ENCODE results near the gene AGAP1. TPM values are rescaled to one million over a fixed set of nuclear protein-coding genes. Genes with fewer than 3 reads are reported as not detected.

Gene AGAP1
- total RNA-seq, 1 donor from 2014 or later, result 43.8 TPM

DNA sequence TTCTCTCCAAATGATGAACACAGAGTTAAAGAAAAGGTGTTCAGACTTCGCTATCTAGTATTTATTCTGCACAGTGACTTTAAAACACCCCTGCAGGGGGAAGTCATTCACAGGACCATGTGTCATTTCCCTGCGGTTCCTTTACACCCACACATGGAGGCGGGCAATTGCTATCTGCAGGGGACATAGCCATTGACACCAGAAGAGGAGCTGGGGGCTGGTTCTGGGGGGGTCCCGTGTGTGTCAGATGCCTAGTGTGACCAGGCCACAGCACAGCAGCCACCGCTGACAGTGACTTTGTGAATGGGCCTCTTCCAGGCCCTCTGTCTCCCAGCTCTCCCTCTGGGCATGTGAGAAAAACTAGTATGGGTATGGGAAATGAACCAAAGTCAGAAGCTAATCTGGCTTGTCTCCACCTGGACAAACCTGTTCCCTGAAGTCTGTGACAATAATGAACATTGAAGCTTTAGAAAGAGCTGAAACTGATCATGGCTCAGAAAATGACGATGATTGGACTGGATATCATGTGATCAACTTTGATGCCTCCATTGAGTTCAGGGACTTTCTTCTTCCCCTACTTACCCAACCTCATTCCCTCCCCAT, 681.8 kb downstream of the AGAP1 start:
- no peak for TF ChIP-seq CTCF (IDR thresholded peaks at IDR 0.05)
- Mint-ChIP-seq H3K4me3 (ENCODE audit: unreplicated experiment) (no peak overlapping the region), H3K9me3 (ENCODE audit: unreplicated experiment) (no peaks in the 10 kb centered on the region), H3K36me3 (ENCODE audit: unreplicated experiment) (no peaks in the 10 kb centered on the region), H3K27ac (ENCODE audit: unreplicated experiment) (peak overlapping the region; percentile 86), H3K4me1 (ENCODE audit: unreplicated experiment) (peaks cover 80% of the 10 kb centered on the region), H3K27me3 (ENCODE audit: unreplicated experiment) (no peaks in the 10 kb centered on the region)
- DNase-seq (ENCODE audit: extremely low spot score, unreplicated experiment), result no peak

DNA sequence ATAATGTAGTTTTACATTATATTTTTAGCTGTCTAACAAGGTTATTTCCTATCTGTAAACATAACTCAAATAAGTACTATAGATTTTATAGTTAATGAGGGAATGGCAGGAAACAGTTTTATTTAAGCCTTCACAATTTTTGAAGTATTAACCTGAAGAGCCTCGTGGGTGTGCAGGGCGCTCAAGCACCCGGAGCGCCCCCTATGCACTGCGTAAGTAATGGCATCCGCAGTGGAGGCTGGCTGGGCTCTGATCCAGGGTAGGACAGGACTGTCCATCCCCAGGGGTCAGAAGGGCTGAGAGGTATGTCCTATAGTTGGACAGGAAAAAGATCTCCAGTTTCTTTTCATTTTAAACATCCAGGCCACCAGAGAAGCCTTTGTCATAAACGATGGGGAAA, 682.6 kb downstream of the AGAP1 start:
- peak; percentile 69 for TF ChIP-seq CTCF (IDR thresholded peaks at IDR 0.05)
- H3K4me3 Mint-ChIP-seq (ENCODE audit: unreplicated experiment), result no peak overlapping the region
- peaks cover 76% of the 10 kb centered on the region for H3K4me1 Mint-ChIP-seq (ENCODE audit: unreplicated experiment)
- no peaks in the 10 kb centered on the region for H3K27me3 Mint-ChIP-seq (ENCODE audit: unreplicated experiment)
- no peak for DNase-seq (ENCODE audit: extremely low spot score, unreplicated experiment)
- no peaks in the 10 kb centered on the region for H3K9me3 Mint-ChIP-seq (ENCODE audit: unreplicated experiment)
- no peaks in the 10 kb centered on the region for H3K36me3 Mint-ChIP-seq (ENCODE audit: unreplicated experiment)
- peak overlapping the region; percentile 86 for H3K27ac Mint-ChIP-seq (ENCODE audit: unreplicated experiment)

DNA sequence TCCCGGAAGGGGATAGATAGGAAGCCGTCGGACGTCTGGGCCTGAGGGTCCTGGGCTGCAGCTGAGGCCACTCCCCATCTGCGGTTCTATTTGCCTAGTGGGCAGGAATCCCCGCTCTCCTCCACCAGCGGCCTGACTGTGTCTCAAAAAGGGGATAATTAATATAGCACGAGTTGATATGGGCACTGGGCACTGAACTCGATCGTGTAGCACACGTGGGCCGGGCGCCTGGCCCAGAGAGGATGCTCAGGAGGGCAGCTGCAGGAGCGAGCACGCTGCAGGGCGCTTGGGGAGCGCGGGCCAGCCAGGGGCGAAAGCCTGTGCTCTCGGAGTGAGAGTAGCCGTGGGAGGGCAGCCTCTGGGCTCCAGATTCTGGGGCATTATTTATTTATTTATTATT, 683.1 kb downstream of the AGAP1 start:
- DNase-seq (ENCODE audit: extremely low spot score, unreplicated experiment), result no peak
- H3K4me3 Mint-ChIP-seq (ENCODE audit: unreplicated experiment), result no peak overlapping the region
- H3K36me3 Mint-ChIP-seq (ENCODE audit: unreplicated experiment), result no peaks in the 10 kb centered on the region
- no peaks in the 10 kb centered on the region for H3K27me3 Mint-ChIP-seq (ENCODE audit: unreplicated experiment)
- no peaks in the 10 kb centered on the region for H3K9me3 Mint-ChIP-seq (ENCODE audit: unreplicated experiment)
- peaks cover 71% of the 10 kb centered on the region for H3K4me1 Mint-ChIP-seq (ENCODE audit: unreplicated experiment)
- peak overlapping the region; percentile 86 for H3K27ac Mint-ChIP-seq (ENCODE audit: unreplicated experiment)
- no peak for TF ChIP-seq CTCF (IDR thresholded peaks at IDR 0.05)

- Mint-ChIP-seq H3K27ac (ENCODE audit: unreplicated experiment) (peak overlapping the region; percentile 93), H3K4me1 (ENCODE audit: unreplicated experiment) (peaks cover 65% of the 10 kb centered on the region), H3K4me3 (ENCODE audit: unreplicated experiment) (peak overlapping the region; percentile 73), H3K9me3 (ENCODE audit: unreplicated experiment) (no peaks in the 10 kb centered on the region), H3K36me3 (ENCODE audit: unreplicated experiment) (peaks cover 1% of the 10 kb centered on the region), H3K27me3 (ENCODE audit: unreplicated experiment) (no peaks in the 10 kb centered on the region)
- DNase-seq (ENCODE audit: extremely low spot score, unreplicated experiment), result no peak
- no peak for TF ChIP-seq CTCF (IDR thresholded peaks at IDR 0.05)
Observed at GRCh38 chr2:236177604-236177966, 683.7 kb downstream of the AGAP1 start.

DNA sequence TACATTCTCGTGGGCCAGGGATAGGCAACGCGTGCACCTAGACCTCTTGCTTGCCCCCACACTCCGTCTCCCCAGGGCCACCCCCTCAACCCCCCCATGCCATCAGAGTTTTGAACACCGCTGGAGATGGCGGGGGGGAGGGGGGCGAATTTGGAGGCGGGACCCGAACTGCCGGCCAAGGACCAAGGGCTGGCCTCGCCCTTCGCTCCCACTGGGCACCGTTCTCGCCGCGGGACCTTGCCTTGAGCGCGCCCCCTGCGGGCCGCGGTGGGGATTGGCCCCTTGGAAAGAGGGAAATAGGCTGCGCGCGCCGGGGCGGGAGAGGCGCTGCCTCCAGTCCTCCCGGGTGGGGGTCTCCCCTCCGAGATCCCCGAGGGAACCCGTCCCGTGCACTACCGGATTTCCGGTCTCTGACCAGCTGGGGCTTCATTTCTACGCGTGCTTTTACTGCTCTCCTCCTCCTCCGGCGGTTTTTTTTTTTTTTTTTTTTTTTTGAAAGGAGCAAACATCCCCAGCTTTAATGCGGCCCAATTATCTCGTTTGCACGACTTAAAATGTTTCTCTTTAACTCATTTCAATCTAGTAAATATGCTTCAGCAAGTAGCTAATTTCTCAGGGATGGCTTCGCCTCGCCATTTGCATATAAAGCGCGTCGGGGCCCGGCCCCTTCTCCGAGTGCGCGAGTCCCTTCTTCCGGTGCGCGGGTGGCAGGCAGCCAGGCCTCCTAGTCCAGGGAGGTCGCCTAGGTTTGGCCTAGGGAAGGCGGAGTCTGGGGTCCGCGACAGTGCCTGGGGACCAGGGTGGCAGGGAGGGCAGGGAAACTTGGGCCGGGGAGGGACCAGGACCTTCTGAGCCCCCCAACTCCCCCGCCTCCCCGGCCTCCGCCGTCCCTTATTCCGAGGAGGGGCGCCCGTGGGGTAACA, 684.4 kb downstream of the AGAP1 start:
- peak; percentile 97 for DNase-seq (ENCODE audit: extremely low spot score, unreplicated experiment)
- Mint-ChIP-seq H3K4me1 (ENCODE audit: unreplicated experiment) (peaks cover 63% of the 10 kb centered on the region), H3K36me3 (ENCODE audit: unreplicated experiment) (peaks cover 3% of the 10 kb centered on the region), H3K27ac (ENCODE audit: unreplicated experiment) (peak overlapping the region; percentile 93), H3K4me3 (ENCODE audit: unreplicated experiment) (peak overlapping the region; percentile 73), H3K27me3 (ENCODE audit: unreplicated experiment) (no peaks in the 10 kb centered on the region), H3K9me3 (ENCODE audit: unreplicated experiment) (no peaks in the 10 kb centered on the region)
- TF ChIP-seq CTCF (IDR thresholded peaks at IDR 0.05), result peak; percentile 88

Data from osteocyte (in vitro differentiated cells).